Measurements from ENCODE around the gene CAV3. TPM values are rescaled to one million over a fixed set of nuclear protein-coding genes. Genes with fewer than 3 reads are reported as not detected.

CAV3 gene
- polyA plus RNA-seq, 1 donor (not counting 4 experiments of a cell fraction or from before 2014, with no cell fraction given): not detected

GRCh38 chr3:8755564-8756237 is 22.1 kb downstream of the CAV3 start:
- Histone ChIP-seq H3K9ac (ENCODE audit: control insufficient read depth, extremely low read depth, insufficient read depth, low read length) (no peak overlapping the region), H3K79me2 (ENCODE audit: control insufficient read depth, insufficient read depth, low read length) (no peaks in the 10 kb centered on the region), H4K20me1 (ENCODE audit: control insufficient read depth, extremely low read depth, insufficient read depth, low read length) (no peaks in the 10 kb centered on the region), H3K27me3 (ENCODE audit: control insufficient read depth, extremely low read depth, insufficient read depth, low read length) (no peaks in the 10 kb centered on the region), H3K4me1 (ENCODE audit: control insufficient read depth, extremely low read depth, insufficient read depth, low read length) (no peaks in the 10 kb centered on the region), H3K36me3 (ENCODE audit: control insufficient read depth in 2 of 2, extremely low read depth in 1 of 2, insufficient read depth in 2 of 2, low read length in 2 of 2) (no peaks in the 10 kb centered on the region), H3K27ac (ENCODE audit: control insufficient read depth, insufficient read depth, low read length) (no peak overlapping the region), H3K4me2 (ENCODE audit: control insufficient read depth, extremely low read depth, insufficient read depth, low read depth, low read length) (no peak overlapping the region), H3K9me1 (ENCODE audit: control insufficient read depth, extremely low read depth, insufficient read depth, low read length) (no peaks in the 10 kb centered on the region), H3K9me3 (ENCODE audit: control insufficient read depth, low read depth, low read length) (no peaks in the 10 kb centered on the region), H3K4me3 (ENCODE audit: control insufficient read depth in 2 of 3, extremely low read depth in 1 of 3, insufficient read depth in 2 of 3, low read depth in 1 of 3, low read length in 3 of 3) (no peak overlapping the region), H2AFZ (ENCODE audit: control insufficient read depth, low read length) (no peak overlapping the region)
- FAIRE-seq: peak; percentile 44
- no peak for DNase-seq (ENCODE audit: low read depth, low spot score)
- TF ChIP-seq EZH2 (IDR thresholded peaks at IDR 0.05; ENCODE audit: low read length) (no peak), CTCF (optimal IDR thresholded peaks at IDR 0.05 in 1 of 3, IDR thresholded peaks at IDR 0.05 in 1 of 3, conservative IDR thresholded peaks at IDR 0.05 in 1 of 3; ENCODE audit: extremely low read depth in 1 of 3, insufficient read depth in 2 of 3, low read length in 3 of 3) (peak; percentile 42 to 64 (median 47))
- dilution Hi-C loops (cut with MboI; ENCODE audit: extremely low pct_ligation_motif_present, low sequenced_read_pairs): no loop called here

DNA sequence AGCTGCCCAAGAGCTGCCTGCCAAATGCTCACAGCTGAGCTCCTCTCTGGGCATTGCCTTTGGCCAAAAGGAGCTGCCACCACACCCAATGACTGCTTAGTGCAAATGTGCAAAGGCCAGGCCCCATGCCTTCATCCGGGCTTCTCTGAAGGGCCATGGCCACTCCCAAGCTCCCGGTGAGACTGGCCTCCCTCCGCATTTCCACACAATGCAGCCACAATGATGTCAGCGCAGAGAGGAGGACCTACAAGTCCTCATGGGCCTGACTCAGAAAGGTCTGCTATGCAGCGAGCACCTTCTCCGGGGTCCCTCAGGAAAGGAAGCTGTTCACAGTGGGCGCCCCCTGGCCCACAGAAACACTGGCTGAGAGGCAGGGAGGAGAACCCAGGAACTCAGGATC is 23.1 kb downstream of the CAV3 start:
- dilution Hi-C loops (cut with MboI; ENCODE audit: extremely low pct_ligation_motif_present, low sequenced_read_pairs): no loop called here
- no peak overlapping the region for H3K4me2 ChIP-seq (ENCODE audit: control insufficient read depth, extremely low read depth, insufficient read depth, low read depth, low read length)
- FAIRE-seq: no peak
- no peaks in the 10 kb centered on the region for H3K9me1 ChIP-seq (ENCODE audit: control insufficient read depth, extremely low read depth, insufficient read depth, low read length)
- H3K27ac ChIP-seq (ENCODE audit: control insufficient read depth, insufficient read depth, low read length): no peak overlapping the region
- no peaks in the 10 kb centered on the region for H4K20me1 ChIP-seq (ENCODE audit: control insufficient read depth, extremely low read depth, insufficient read depth, low read length)
- H3K9ac ChIP-seq (ENCODE audit: control insufficient read depth, extremely low read depth, insufficient read depth, low read length): no peak overlapping the region
- H3K4me1 ChIP-seq (ENCODE audit: control insufficient read depth, extremely low read depth, insufficient read depth, low read length): no peaks in the 10 kb centered on the region
- H2AFZ ChIP-seq (ENCODE audit: control insufficient read depth, low read length): no peak overlapping the region
- no peaks in the 10 kb centered on the region for H3K27me3 ChIP-seq (ENCODE audit: control insufficient read depth, extremely low read depth, insufficient read depth, low read length)
- DNase-seq (ENCODE audit: low read depth, low spot score): no peak
- H3K9me3 ChIP-seq (ENCODE audit: control insufficient read depth, low read depth, low read length): no peaks in the 10 kb centered on the region
- H3K4me3 ChIP-seq (ENCODE audit: control insufficient read depth in 2 of 3, extremely low read depth in 1 of 3, insufficient read depth in 2 of 3, low read depth in 1 of 3, low read length in 3 of 3): no peak overlapping the region
- H3K79me2 ChIP-seq (ENCODE audit: control insufficient read depth, insufficient read depth, low read length): no peaks in the 10 kb centered on the region
- TF ChIP-seq EZH2 (IDR thresholded peaks at IDR 0.05; ENCODE audit: low read length): no peak
- TF ChIP-seq CTCF (optimal IDR thresholded peaks at IDR 0.05 in 1 of 3, IDR thresholded peaks at IDR 0.05 in 1 of 3, conservative IDR thresholded peaks at IDR 0.05 in 1 of 3; ENCODE audit: extremely low read depth in 1 of 3, insufficient read depth in 2 of 3, low read length in 3 of 3): no peak
- no peaks in the 10 kb centered on the region for H3K36me3 ChIP-seq (ENCODE audit: control insufficient read depth in 2 of 2, extremely low read depth in 1 of 2, insufficient read depth in 2 of 2, low read length in 2 of 2)
